K562 (cell line): Measurements from ENCODE around the gene SAMD8. TPM values are rescaled to one million over a fixed set of nuclear protein-coding genes. Genes with fewer than 3 reads are reported as not detected.

ENCODE experiments used
- BCOR ChIP-seq: fragments of 450-650 bp; IDR thresholded peaks from 2 replicates; pipeline ENCODE4 v1.6.1; 2016
- COPS2 ChIP-seq: fragments of 450-650 bp; conservative IDR thresholded peaks from 2 replicates; pipeline ENCODE4 v1.6.1; 2016; ENCODE audit warnings: mild to moderate bottlenecking, moderate library complexity
- EWSR1 ChIP-seq: fragments of 450-650 bp; IDR thresholded peaks from 2 replicates; pipeline ENCODE4 v1.6.1; 2018; ENCODE audit warnings: borderline replicate concordance, mild to moderate bottlenecking, low read depth, moderate library complexity; ENCODE audit not compliant: partially characterized antibody
- GATAD2A ChIP-seq: fragments of 450-650 bp; IDR thresholded peaks from 2 replicates; pipeline ENCODE4 v1.6.1; 2017
- HDAC1 ChIP-seq, 2 experiments: fragments of 450-650 bp; IDR thresholded peaks; 2 replicates each; pipeline ENCODE4 v1.6.1; 2016 to 2017; ENCODE audit warnings: inconsistent platforms in 1 of 2, mild to moderate bottlenecking in 1 of 2, moderate library complexity in 1 of 2
- IRF9 ChIP-seq: fragments of 450-650 bp; IDR thresholded peaks from 2 replicates; pipeline ENCODE4 v1.6.1; 2016; ENCODE audit warnings: missing biosample characterization, missing genetic modification characterization
- L3MBTL2 ChIP-seq: fragments of 450-650 bp; IDR thresholded peaks from 2 replicates; pipeline ENCODE4 v1.6.1; 2016; ENCODE audit warnings: mild to moderate bottlenecking, moderate library complexity
- LARP7 ChIP-seq: fragments of 450-650 bp; IDR thresholded peaks from 2 replicates; pipeline ENCODE4 v1.6.1; 2016
- MEF2D ChIP-seq: conservative IDR thresholded peaks from 2 replicates; pipeline ENCODE4 v1.6.1; 2016; ENCODE audit warnings: low read depth, missing genetic modification characterization, missing compliant biosample characterization
- MIER1 ChIP-seq: fragments of 450-650 bp; IDR thresholded peaks from 2 replicates; pipeline ENCODE4 v1.6.1; 2016; ENCODE audit warnings: antibody characterized with exemption, mild to moderate bottlenecking, low read depth
- MLLT1 ChIP-seq, 2 experiments: fragments of 450-650 bp; IDR thresholded peaks; 2 replicates each; pipeline ENCODE4 v1.6.1; 2016
- NR1H2 ChIP-seq: sonication (generic); formaldehyde crosslinking; IDR thresholded peaks from 2 replicates; pipeline ENCODE4 v1.4.0; 2020; ENCODE audit warnings: mild to moderate bottlenecking, missing genetic modification reagents
- RBM25 ChIP-seq: fragments of 200-400 bp; formaldehyde crosslinking; IDR thresholded peaks from 2 replicates; pipeline ENCODE4 v1.6.1; 2018; ENCODE audit warnings: low read length, low read depth, moderate library complexity; ENCODE audit not compliant: severe bottlenecking
- RCOR1 ChIP-seq, 2 experiments: IDR thresholded peaks; 2 replicates each; pipeline ENCODE4 v1.6.1; 2012; ENCODE audit warnings: low read depth in 2 of 2, low read length in 2 of 2, borderline replicate concordance in 1 of 2, improper control_type of control experiment in 1 of 2
- SAP30 ChIP-seq: fragments of 200-600 bp; sonication (generic); IDR thresholded peaks from 2 replicates; pipeline ENCODE4 v1.6.1; 2012; ENCODE audit warnings: borderline replicate concordance, low read depth, mild to moderate bottlenecking, moderate library complexity, low read length, control low read depth, inconsistent platforms; ENCODE audit not compliant: insufficient read depth, poor library complexity, severe bottlenecking
- SRSF9 ChIP-seq: fragments of 200-400 bp; formaldehyde crosslinking; IDR thresholded peaks from 2 replicates; pipeline ENCODE4 v1.6.1; 2017; ENCODE audit warnings: low read depth, low read length, borderline replicate concordance
- SUPT5H ChIP-seq: fragments of 450-650 bp; IDR thresholded peaks from 2 replicates; pipeline ENCODE4 v1.6.1; 2016
- TSHZ1 ChIP-seq: fragments of 250-450 bp; sonication (Bioruptor Pico); IDR thresholded peaks from 2 replicates; pipeline ENCODE4 v1.4.0; 2020; ENCODE audit warnings: mild to moderate bottlenecking, moderate library complexity
- U2AF1 ChIP-seq: fragments of 200-400 bp; formaldehyde crosslinking; optimal IDR thresholded peaks from 2 replicates; pipeline ENCODE3; 2017; ENCODE audit warnings: mild to moderate bottlenecking, low read depth, low read length, moderate library complexity
- WHSC1 ChIP-seq: IDR thresholded peaks from one replicate; pipeline ENCODE4 v1.6.1; 2012; ENCODE audit warnings: low read length, control low read depth, inconsistent platforms
- ZHX1 ChIP-seq: fragments of 150-350 bp; conservative IDR thresholded peaks from 2 replicates; pipeline ENCODE4 v1.6.1; 2014; ENCODE audit warnings: low read length
- ZNF444 ChIP-seq: fragments of 250-450 bp; sonication (Bioruptor Pico); IDR thresholded peaks from 2 replicates; pipeline ENCODE4 v1.4.0; 2020; ENCODE audit warnings: mild to moderate bottlenecking, moderate library complexity
- polyA plus RNA-seq, 8 experiments: library from polyadenylated mRNA; depleted of rRNA in 4 of 8; stranded (reverse) in 5 of 8; unstranded in 3 of 8; fragments of >200 nt; fragmentation: Nextera tagmentation in 2 of 8; fragmentation: Illumina TruSeq in 1 of 8; extraction: Ambion mirVana in 2 of 8; extraction: Trizol in 1 of 8; gene quantifications; 2 replicates each; pipeline versions ENCODE4 v1.2.1 to v1.2.3, GENCODE V29; 2011 to 2014; ENCODE audit warnings: inconsistent platforms in 1 of 8, missing spikeins in 1 of 8
- total RNA-seq, 7 experiments: library from RNA; depleted of rRNA in 6 of 7; stranded (reverse); fragments of >200 nt in 6 of 7; fragmentation: Illumina TruSeq in 2 of 7; extraction: Trizol in 2 of 7; gene quantifications; 2 replicates each; pipeline versions ENCODE4 v1.2.1 to v1.2.3, GENCODE V29; 2011 to 2021; ENCODE audit warnings: low replicate concordance in 1 of 7

Gene SAMD8
- total and polyA plus RNA-seq, 9 of the 15 experiments (the other 6 are each of a cell fraction or from before 2014, with no cell fraction given), result 2.7 to 16.1 (median 6.2) TPM

- TF ChIP-seq WHSC1, result no peak
- no peak for TF ChIP-seq SAP30
- TF ChIP-seq HDAC1 (IDR thresholded peaks at IDR 0.05), result peak in 1 of 2 experiments; percentile 63; a peak in 2 of 4 replicates
- no peak for TF ChIP-seq MIER1
- no peak for TF ChIP-seq SUPT5H
- TF ChIP-seq MLLT1 (IDR thresholded peaks at IDR 0.05), result peak in 1 of 2 experiments; percentile 55; a peak in 1 of 4 replicates
- TF ChIP-seq MEF2D (tag), result peak; percentile 100
- no peak for TF ChIP-seq ZHX1
- no peak for TF ChIP-seq NR1H2 (CRISPR knock-in tag)
- no peak for TF ChIP-seq GATAD2A
- no peak for TF ChIP-seq TSHZ1 (CRISPR knock-in tag)
- peak in 1 of 2 experiments; percentile 90; a peak in 2 of 4 replicates for TF ChIP-seq RCOR1 (IDR thresholded peaks at IDR 0.05; ENCODE audit: borderline replicate concordance in 1 of 2, low read depth in 2 of 2, low read length in 2 of 2)
- TF ChIP-seq U2AF1, result no peak
- no peak for TF ChIP-seq COPS2
- peak; percentile 38 for TF ChIP-seq RBM25
- TF ChIP-seq EWSR1, result no peak
- no peak for TF ChIP-seq SRSF9
- no peak for TF ChIP-seq LARP7
- no peak for TF ChIP-seq ZNF444 (CRISPR knock-in tag)
- 0 out of 2 replicates have a peak, but pooled peaks have one; percentile 21 for TF ChIP-seq IRF9
- TF ChIP-seq L3MBTL2, result no peak; the same call in 1 of the 2 replicates
- TF ChIP-seq BCOR, result no peak
Observed at GRCh38 chr10:75115137-75115536, 3.7 kb downstream of the SAMD8 start (continued).
